ENCODE results near the gene KCNH5. TPM values are rescaled to one million over a fixed set of nuclear protein-coding genes. Genes with fewer than 3 reads are reported as not detected.

KCNH5 gene
- total and polyA plus RNA-seq, 2 of the 13 experiments (the other 11 are each of a cell fraction or from before 2014, with no cell fraction given) = not detected

DNA sequence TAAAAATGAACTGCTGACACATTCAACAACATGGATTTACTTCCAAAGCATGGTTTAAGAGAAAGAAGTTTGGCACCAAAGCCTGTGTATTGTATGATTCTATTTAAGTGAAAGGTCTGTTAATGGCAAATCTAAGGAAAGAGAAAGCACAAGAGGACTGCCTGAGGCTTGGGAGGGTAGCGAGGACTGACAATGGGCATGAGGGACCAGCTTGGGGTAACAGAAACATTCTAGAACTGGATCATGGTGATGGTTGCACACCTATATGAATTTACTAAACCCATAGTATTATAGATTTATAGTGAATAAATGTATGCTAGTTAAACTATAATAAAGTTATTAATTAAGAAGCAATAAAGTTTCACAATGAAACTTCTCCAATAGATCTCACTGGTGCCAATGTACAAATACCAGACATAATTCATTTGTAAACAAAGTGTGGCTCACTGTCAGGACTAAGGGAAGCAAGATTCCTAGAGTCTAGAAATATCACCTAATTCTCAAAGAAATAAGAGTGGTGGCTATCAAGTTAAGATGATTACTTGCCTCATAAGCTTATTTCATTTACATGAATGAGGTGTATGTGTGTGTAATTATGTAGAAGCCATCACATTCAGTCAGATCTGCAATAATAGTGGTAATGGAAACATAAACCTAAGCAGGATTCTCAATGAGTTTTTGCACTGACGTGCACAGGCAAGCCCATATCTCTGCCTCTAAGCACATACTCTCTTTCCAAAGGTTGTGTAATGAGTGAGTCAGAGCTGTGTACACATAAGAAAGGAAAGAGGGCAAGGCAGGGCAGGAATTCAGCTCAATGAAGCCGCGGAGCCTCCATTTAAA lies 353.4 kb downstream of the KCNH5 start (continued):
- TF ChIP-seq, protein P1, sequence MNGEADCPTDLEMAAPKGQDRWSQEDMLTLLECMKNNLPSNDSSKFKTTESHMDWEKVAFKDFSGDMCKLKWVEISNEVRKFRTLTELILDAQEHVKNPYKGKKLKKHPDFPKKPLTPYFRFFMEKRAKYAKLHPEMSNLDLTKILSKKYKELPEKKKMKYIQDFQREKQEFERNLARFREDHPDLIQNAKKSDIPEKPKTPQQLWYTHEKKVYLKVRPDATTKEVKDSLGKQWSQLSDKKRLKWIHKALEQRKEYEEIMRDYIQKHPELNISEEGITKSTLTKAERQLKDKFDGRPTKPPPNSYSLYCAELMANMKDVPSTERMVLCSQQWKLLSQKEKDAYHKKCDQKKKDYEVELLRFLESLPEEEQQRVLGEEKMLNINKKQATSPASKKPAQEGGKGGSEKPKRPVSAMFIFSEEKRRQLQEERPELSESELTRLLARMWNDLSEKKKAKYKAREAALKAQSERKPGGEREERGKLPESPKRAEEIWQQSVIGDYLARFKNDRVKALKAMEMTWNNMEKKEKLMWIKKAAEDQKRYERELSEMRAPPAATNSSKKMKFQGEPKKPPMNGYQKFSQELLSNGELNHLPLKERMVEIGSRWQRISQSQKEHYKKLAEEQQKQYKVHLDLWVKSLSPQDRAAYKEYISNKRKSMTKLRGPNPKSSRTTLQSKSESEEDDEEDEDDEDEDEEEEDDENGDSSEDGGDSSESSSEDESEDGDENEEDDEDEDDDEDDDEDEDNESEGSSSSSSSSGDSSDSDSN (CRISPR knock-in tag; IDR thresholded peaks at IDR 0.05) = no peak
- peak; percentile 84 for TF ChIP-seq ELF3 (CRISPR knock-in tag; IDR thresholded peaks at IDR 0.05)
- TF ChIP-seq ZNF18 (CRISPR knock-in tag; IDR thresholded peaks at IDR 0.05; ENCODE audit: insufficient replicate concordance) = no peak
- TF ChIP-seq CCDC6 (CRISPR knock-in tag; IDR thresholded peaks at IDR 0.05) = no peak
- TF ChIP-seq HOXA7 (CRISPR knock-in tag; IDR thresholded peaks at IDR 0.05) = no peak
- no peak for TF ChIP-seq PPARG (CRISPR knock-in tag; conservative IDR thresholded peaks at IDR 0.05)
- TF ChIP-seq ZNF124 (CRISPR knock-in tag; IDR thresholded peaks at IDR 0.05) = 0 out of 2 replicates have a peak, but pooled peaks have one; percentile 24
- no peak for TF ChIP-seq ZNF432 (CRISPR knock-in tag; IDR thresholded peaks at IDR 0.05; ENCODE audit: borderline replicate concordance)
- TF ChIP-seq HNRNPL (IDR thresholded peaks at IDR 0.05; ENCODE audit: low read depth, low read length) = no peak
- TF ChIP-seq TFE3 (CRISPR knock-in tag; IDR thresholded peaks at IDR 0.05) = no peak; the same call in 1 of the 2 replicates
- no peak for TF ChIP-seq GLMP (CRISPR knock-in tag; IDR thresholded peaks at IDR 0.05; ENCODE audit: borderline replicate concordance)
- no peak for TF ChIP-seq ZNF781 (CRISPR knock-in tag; IDR thresholded peaks at IDR 0.05; ENCODE audit: borderline replicate concordance, not compliant biosample characterization)
- no peak for TF ChIP-seq ZNF776 (CRISPR knock-in tag; IDR thresholded peaks at IDR 0.05)
- no peak for TF ChIP-seq ZSCAN31 (CRISPR knock-in tag; IDR thresholded peaks at IDR 0.05; ENCODE audit: low read depth)
- no peak for TF ChIP-seq NFATC3 (CRISPR knock-in tag; IDR thresholded peaks at IDR 0.05)
- TF ChIP-seq, protein P2, sequence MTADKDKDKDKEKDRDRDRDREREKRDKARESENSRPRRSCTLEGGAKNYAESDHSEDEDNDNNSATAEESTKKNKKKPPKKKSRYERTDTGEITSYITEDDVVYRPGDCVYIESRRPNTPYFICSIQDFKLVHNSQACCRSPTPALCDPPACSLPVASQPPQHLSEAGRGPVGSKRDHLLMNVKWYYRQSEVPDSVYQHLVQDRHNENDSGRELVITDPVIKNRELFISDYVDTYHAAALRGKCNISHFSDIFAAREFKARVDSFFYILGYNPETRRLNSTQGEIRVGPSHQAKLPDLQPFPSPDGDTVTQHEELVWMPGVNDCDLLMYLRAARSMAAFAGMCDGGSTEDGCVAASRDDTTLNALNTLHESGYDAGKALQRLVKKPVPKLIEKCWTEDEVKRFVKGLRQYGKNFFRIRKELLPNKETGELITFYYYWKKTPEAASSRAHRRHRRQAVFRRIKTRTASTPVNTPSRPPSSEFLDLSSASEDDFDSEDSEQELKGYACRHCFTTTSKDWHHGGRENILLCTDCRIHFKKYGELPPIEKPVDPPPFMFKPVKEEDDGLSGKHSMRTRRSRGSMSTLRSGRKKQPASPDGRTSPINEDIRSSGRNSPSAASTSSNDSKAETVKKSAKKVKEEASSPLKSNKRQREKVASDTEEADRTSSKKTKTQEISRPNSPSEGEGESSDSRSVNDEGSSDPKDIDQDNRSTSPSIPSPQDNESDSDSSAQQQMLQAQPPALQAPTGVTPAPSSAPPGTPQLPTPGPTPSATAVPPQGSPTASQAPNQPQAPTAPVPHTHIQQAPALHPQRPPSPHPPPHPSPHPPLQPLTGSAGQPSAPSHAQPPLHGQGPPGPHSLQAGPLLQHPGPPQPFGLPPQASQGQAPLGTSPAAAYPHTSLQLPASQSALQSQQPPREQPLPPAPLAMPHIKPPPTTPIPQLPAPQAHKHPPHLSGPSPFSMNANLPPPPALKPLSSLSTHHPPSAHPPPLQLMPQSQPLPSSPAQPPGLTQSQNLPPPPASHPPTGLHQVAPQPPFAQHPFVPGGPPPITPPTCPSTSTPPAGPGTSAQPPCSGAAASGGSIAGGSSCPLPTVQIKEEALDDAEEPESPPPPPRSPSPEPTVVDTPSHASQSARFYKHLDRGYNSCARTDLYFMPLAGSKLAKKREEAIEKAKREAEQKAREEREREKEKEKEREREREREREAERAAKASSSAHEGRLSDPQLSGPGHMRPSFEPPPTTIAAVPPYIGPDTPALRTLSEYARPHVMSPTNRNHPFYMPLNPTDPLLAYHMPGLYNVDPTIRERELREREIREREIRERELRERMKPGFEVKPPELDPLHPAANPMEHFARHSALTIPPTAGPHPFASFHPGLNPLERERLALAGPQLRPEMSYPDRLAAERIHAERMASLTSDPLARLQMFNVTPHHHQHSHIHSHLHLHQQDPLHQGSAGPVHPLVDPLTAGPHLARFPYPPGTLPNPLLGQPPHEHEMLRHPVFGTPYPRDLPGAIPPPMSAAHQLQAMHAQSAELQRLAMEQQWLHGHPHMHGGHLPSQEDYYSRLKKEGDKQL (CRISPR knock-in tag; IDR thresholded peaks at IDR 0.05; ENCODE audit: low read depth) = peak; percentile 60; the same call in 1 of the 2 replicates
